ENCODE data around the gene COL16A1.

COL16A1 gene

DNA sequence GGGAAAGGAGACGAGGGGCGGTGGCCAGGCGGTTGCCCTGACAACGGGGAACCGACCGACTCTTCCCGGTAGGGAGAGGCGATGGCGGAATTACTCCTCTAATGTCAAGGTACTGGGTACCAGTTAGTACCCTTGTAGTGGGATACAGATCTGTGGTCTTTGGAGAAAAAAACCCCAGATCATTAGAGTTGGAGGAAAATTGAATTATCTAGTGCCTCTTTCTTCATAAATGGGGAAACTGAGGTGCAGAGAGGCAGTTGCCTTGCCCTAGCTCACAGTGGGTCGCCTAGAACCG is 58.6 kb downstream of the COL16A1 start:
- DNase-seq = no peak

DNA sequence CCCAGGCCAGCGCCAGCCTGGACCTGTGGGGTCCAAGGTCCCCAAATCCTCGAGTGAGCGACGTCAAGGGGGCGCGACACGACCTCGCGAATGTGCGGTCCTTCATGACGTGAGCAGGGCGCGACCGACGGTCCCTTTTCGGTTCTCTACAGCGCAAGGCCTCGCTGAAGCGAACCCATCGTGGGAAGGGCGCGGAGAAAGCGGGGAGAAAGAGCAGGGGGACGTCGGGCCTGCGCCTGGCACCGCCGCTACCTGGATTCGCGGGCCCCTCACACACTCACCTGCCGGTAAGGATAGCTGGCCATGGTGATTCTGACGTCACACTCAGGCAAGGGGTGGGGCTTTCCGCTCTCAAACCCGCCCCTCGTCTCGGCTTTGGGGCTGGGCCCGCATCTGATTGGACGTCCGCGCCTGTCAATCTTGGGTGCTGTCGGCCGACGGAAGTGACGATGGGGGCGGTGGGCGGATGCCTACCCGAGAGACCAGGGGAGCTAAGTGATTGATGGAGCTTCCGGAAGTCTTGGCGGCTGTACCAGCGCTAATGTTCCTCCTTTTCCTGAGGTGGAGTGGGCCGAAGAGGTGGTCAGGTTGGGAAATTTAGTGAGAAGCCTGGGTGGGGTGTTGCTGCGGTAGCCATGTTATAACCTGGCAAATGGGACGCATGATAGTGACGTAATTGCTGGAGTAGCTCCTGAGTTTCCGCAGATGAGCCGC is 59.1 kb downstream of the COL16A1 start, which contains the start of gene PEF1:
Gene PEF1, minus strand, starts transcription at position 317 of the 714 bp plus-strand sequence. Its CDS starts 12 bp downstream, at position 305.
- peak; percentile 97 for DNase-seq

GRCh38 chr1:31643976-31644559 is 59.7 kb downstream of the COL16A1 start:
- DNase-seq = no peak

- DNase-seq = no peak
These were observed 60.9 kb downstream of the COL16A1 start for GRCh38 chr1:31642897-31643296.

DNA sequence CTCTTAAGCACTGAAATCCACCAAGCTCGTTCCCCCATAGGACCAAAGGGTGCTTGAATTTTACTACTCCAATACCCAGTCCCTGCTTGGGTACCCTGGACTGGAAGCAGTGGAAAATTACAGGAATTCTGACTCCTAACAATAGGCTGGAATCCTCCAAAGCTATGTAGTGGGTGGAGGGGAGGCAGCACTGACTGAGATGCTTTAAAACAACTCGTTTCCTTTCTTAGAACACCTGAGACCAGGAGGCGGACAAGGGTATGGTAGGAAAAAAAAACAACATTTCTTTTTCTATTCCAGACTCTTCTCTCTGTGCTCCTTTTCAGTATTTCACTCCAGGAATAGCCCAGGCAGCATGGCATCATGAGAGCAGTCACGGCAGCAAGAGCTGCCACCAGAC is 61.5 kb downstream of the COL16A1 start:
- no peak for DNase-seq

GRCh38 chr1:31640964-31641363 is 62.9 kb downstream of the COL16A1 start:
- no peak for DNase-seq

DNA sequence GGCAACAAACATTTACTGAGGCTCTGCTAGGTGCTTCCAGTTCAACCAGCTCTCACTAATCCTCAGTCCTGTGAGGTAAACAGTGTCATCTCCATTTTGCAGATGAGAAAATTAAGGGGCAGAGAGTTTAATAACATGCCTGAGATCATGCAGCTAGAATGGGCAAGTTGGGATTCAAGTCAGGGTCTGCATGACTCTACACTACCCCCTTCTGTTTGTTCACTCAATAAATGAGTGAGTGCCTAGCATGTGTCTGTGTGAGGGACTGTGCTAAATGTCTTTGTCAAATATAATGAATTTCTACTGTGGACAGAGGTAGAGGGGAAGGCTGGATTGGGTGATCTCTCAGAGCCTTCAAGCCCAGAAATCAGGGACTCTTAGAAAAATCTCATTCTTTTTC is 63.6 kb downstream of the COL16A1 start:
- DNase-seq = no peak

GRCh38 chr1:31639543-31639942 is 64.3 kb downstream of the COL16A1 start:
- DNase-seq = no peak

DNA sequence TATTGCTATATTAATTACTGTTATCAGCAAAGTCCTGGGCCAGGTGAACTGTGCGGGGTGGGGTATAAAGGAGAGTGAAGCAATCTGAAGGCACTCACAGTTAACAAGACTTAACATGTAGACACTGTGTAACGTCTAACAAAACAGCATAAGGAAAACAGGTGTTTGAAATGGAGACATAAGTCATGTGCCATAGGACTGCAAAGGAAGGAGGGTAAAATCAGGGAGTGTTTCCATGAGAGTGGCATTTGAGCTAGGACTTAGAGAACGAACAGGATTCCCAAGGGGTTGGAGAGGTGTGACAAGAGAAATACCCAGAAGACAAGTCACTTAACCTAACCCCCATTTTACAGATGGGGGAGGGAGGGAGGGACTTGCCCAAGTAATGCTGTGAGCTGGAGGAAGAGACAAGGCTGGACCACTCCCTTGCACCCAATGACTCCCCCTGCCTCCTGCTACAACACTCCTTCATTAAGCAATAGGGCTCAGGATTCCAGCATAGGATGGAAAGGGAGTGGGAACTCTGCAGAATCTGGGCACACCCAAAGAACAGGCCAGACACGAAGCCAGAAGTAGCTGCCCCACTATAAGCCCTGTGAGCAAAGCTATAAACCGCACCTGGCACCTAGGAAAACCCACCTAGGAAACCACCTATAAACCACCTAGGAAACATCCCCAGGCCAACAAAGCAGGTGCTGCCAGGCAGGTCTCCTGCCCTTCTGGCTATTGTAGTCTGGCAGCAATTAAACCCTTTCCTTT is 65.7 kb downstream of the COL16A1 start:
- DNase-seq = no peak

DNA sequence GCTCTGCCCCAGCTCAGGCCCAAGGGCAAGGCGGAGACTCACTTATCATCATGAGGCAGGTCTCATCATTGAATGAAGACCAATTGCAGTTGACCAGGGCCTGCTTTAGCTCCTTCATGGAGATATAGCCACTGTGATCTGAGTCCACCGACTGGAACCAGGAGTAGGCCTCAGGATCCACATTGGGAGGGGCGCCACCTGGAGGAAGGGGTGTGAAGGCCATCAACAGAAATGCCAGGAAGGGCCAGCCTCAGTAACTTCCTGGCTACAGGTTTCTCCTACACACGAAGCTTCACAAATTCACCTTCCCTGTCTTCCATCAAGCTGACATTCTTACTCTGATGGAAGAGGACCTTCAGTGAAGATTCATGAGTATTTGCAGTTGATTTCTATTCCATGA is 70.7 kb downstream of the COL16A1 start:
- DNase-seq = no peak

DNA sequence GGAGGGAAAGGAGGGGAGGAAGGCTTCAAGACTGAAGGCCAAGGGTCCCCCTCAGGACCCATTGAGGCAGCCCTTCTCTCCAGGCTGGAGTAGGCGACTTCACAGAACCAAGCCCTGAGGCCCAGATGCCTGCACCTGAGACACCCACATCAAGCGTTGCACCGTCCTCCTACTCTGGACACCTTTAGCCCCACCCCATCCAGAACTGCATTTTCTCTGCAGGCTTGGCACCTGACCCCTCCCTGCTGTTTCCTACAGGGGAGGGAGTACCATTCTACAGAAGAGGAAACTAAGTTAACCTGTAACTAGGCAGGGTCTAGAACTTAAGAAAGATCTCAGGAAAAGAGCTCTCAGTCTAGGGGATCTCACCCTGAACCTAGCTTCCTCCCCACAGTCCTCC is 71.2 kb downstream of the COL16A1 start:
- no peak for DNase-seq

DNA sequence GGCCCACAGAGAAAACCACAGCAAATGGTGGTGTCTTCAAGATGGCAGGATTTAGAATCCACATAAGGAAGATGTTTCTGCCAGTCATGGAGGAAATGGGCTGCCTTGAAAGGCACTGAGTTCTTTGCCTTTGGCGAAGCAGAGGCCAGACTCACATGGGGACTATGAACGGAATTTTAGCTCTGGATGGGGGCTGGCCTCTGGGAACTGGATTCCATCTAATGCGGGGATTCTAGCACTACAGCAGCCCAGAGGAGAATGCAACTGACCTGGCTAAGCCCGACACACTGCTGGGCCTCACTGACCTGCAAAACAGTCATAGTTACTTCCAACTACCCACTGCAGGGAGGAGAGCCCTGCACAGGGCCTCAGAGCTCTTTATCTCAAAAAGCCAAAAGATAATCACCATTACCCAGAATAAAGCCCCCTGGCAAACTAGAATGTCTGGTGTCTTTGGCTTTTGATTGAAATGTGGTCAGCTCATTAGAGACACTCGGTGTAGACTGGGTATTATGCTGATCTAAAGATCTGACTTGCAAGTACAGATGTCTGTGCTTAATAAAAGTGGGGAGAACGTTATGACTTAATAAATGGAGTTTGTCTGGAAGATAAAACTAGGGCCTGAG is 74.8 kb downstream of the COL16A1 start:
- no peak for DNase-seq

GRCh38 chr1:31627930-31628559 is 75.8 kb downstream of the COL16A1 start:
- DNase-seq = no peak

DNA sequence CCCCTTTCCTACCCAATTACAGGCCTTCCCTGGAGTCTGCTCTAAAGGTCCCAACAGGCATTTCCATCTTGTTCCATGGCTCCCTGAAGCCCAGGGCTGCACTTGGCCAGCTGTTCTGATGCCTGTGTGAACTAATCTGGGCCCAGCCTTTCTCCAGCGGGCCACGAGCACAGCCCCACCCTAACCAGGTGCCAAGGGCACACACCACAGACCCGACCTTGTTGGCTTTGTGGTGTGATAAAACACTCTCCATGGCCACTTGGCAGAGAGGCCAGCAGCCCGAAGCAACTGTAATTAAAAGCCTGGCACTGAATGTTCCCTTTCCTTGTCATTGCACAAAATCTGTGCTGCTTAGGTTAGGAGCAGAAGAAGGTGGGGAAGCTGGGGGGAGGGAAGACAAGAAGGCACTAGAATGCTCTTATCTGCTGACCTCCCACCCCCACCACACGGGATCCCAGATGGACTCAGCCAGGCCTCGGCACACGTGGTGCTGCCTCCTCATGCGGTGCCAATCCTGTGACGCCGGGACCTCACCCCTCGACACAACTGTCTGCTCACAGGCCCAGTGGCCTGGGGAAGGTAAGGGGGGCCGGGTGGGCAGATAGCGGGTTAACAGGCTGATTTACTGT is 76.4 kb downstream of the COL16A1 start:
- DNase-seq = no peak

DNA sequence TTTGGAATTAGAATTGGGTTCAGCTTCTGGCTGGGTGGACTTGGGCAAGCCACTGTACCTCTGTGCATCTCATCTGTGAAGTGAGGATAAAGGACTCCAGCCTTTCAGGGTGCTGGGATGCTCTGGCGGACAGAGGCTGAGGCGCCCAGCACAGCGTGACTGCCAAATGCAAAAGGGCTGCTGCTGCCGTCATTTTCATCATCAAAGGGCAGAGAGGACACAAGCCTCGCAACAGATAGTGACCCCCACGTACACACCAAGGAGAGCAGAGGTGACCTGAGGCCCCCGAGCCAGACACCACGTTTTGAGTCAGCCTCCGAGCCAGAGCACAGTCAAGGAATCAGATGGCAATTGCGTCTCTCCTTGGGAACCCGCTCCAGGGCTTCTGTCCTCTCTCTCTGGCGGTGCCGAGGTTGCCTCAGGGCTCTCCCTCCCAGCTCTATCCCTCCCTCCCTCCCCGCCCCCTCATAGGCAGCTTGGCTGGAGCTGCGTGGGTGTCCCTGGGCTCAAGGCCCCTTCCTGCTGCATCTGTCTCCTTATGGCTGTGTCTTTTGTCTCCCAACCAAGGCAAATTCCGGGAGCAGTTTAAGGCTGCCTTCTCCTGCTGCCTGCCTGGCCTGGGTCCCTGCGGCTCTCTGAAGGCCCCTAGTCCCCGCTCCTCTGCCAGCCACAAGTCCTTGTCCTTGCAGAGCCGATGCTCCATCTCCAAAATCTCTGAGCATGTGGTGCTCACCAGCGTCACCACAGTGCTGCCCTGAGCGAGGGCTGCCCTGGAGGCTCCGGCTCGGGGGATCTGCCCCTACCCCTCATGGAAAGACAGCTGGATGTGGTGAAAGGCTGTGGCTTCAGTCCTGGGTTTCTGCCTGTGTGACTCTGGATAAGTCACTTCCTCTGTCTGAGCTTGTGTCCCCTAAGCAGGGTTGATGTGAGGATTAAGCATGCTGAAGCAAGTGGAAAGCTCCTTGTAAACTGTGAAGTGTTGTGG is 77.3 kb downstream of the COL16A1 start:
- DNase-seq = no peak

GRCh38 chr1:31625561-31626222 is 78.1 kb downstream of the COL16A1 start:
- DNase-seq = no peak

DNA sequence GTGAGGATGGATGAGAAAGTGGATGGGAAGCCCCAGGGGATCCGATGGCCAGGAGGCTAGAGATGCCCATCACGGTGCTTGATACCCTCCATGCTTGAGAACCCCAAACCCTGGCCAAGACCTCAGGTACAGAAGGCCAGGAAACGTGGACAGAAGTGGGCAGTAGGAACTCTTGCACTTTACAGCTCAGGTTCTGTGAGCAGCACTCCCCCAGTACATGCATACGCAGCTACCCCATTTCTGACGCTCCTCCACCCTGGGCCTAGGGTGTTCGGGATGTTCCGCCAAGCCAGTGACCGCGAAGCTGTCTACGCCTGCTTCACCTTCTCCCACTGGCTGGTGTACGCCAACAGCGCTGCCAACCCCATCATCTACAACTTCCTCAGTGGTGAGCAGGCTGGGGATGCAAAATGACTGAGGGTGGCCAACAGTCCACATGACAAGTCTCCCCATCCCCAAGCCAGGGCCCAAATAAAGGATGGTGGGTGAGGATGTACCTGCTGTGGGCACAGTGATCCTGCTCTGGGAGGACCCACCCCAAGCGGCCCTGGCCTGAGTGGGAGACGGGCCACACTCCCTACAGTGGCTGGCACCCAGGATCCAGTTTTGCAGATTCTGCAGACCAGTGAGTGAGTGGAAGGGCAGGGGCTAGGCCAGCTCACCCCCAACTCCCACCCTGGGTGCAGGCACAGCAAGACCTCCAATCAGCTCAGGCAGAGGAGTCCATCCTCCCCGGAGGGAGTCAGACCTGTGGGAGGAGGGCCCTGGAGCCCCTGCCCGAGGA is 78.9 kb downstream of the COL16A1 start:
- DNase-seq = no peak

DNA sequence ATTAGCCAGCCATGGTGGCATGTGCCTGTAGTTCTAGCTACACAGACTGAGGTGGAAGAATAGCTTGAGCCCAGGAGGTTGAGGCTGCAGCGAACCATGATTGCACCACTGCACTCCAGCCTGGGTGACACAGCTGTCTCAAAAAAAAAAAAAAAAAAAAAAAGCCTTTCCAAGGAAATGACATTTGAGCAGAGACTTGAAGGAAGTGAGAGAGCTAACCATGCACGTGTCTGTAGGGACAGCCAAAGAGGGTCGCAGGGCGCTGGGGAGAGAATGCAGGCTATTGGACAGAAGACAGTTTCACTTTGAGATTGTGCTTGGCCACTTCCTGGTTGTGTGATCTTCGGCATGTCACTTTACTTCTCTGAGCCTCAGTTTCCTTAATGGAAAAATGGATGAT is 79.5 kb downstream of the COL16A1 start:
- no peak for DNase-seq

GRCh38 chr1:31623365-31623764 is 80.5 kb downstream of the COL16A1 start:
- DNase-seq = no peak
